ENCODE results near the gene ERBB4. TPM values are rescaled to one million over a fixed set of nuclear protein-coding genes. Genes with fewer than 3 reads are reported as not detected.

Gene ERBB4
- total RNA-seq, 1 donor from 2014 or later, result 10.2 TPM

DNA sequence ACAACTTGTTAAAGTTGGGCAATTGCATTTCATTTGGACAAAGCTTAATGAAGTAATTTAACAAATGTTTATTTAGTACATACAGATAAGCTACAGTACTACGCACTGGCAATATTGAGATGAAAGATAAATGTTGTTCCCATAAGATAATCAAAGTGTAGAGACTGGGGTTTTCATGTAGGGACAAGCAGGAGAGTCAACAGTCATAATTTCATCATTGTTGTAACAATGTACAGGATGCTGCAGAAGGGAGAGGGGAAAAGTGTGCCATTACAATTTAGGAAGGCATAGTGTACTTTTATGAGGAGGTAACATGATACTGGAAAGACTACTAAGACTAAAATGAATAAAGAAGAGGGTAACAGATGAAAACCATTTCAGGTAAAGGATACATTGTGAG is 441.6 kb downstream of the ERBB4 start:
- H3K4me3 Mint-ChIP-seq, result no peak overlapping the region
- DNase-seq (ENCODE audit: low read depth, low spot score), result no peak
- no peaks in the 10 kb centered on the region for H3K27me3 Mint-ChIP-seq (ENCODE audit: low read depth)
- TF ChIP-seq CTCF (conservative IDR thresholded peaks at IDR 0.05), result no peak
- no peak overlapping the region for H3K27ac Mint-ChIP-seq (ENCODE audit: unreplicated experiment)
- H3K4me1 Mint-ChIP-seq, result no peaks in the 10 kb centered on the region
- H3K9me3 Mint-ChIP-seq, result no peaks in the 10 kb centered on the region
- H3K36me3 Mint-ChIP-seq (ENCODE audit: low read depth), result no peaks in the 10 kb centered on the region

DNA sequence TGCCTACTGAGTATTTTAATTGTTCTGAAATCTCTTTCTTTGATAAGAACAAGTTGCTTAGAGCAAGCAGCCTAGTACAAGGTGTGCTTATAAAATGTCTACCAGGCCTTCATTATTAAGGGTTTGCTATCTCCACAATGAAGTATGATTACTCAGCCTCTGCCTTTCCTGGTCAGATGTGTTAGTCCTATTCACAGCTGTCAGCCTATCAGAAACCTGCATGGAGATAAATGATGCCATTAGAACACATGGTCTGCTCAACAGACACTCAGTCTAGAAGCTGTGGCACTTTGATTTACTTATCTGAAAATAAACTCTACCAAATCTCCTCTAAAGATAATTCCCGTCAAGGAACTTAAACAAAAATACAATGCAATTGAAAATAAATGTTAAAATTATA is 448.7 kb downstream of the ERBB4 start:
- no peaks in the 10 kb centered on the region for H3K27me3 Mint-ChIP-seq (ENCODE audit: low read depth)
- no peak overlapping the region for H3K27ac Mint-ChIP-seq (ENCODE audit: unreplicated experiment)
- H3K36me3 Mint-ChIP-seq (ENCODE audit: low read depth), result no peaks in the 10 kb centered on the region
- H3K4me3 Mint-ChIP-seq, result no peak overlapping the region
- DNase-seq (ENCODE audit: low read depth, low spot score), result no peak
- H3K4me1 Mint-ChIP-seq, result no peaks in the 10 kb centered on the region
- no peak for TF ChIP-seq CTCF (conservative IDR thresholded peaks at IDR 0.05)
- H3K9me3 Mint-ChIP-seq, result no peaks in the 10 kb centered on the region

DNA sequence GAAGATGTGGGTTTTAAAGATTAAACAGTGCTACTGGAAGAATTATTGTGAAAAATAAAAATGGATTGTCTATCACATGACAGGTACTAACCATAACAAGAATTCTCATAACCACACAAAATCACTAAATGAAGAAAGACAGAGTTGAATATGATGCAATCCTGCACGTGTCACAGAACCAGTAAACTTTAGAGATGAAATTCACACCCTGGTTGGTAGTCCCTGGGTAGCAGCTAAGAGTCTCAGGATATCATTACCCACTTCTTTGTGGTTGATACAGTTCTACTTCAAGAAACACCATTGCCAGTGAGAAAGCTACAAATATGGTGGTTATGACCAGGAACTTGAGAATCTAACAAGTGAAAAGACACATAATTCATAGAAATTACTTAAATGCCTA is 450.2 kb downstream of the ERBB4 start:
- no peaks in the 10 kb centered on the region for H3K9me3 Mint-ChIP-seq
- no peak overlapping the region for H3K27ac Mint-ChIP-seq (ENCODE audit: unreplicated experiment)
- no peak for TF ChIP-seq CTCF (conservative IDR thresholded peaks at IDR 0.05)
- H3K36me3 Mint-ChIP-seq (ENCODE audit: low read depth), result no peaks in the 10 kb centered on the region
- no peak overlapping the region for H3K4me3 Mint-ChIP-seq
- H3K27me3 Mint-ChIP-seq (ENCODE audit: low read depth), result no peaks in the 10 kb centered on the region
- no peak for DNase-seq (ENCODE audit: low read depth, low spot score)
- no peaks in the 10 kb centered on the region for H3K4me1 Mint-ChIP-seq

GRCh38 chr2:212083492-212083891 is 455.1 kb downstream of the ERBB4 start:
- no peaks in the 10 kb centered on the region for H3K36me3 Mint-ChIP-seq (ENCODE audit: low read depth)
- no peak overlapping the region for H3K27ac Mint-ChIP-seq (ENCODE audit: unreplicated experiment)
- TF ChIP-seq CTCF (conservative IDR thresholded peaks at IDR 0.05), result no peak
- H3K27me3 Mint-ChIP-seq (ENCODE audit: low read depth), result no peaks in the 10 kb centered on the region
- no peak for DNase-seq (ENCODE audit: low read depth, low spot score)
- no peaks in the 10 kb centered on the region for H3K4me1 Mint-ChIP-seq
- no peak overlapping the region for H3K4me3 Mint-ChIP-seq
- H3K9me3 Mint-ChIP-seq, result no peaks in the 10 kb centered on the region

GRCh38 chr2:212078103-212078502 is 460.5 kb downstream of the ERBB4 start:
- Mint-ChIP-seq H3K4me3 (no peak overlapping the region), H3K4me1 (peaks cover 12% of the 10 kb centered on the region), H3K27me3 (ENCODE audit: low read depth) (no peaks in the 10 kb centered on the region), H3K36me3 (ENCODE audit: low read depth) (no peaks in the 10 kb centered on the region), H3K27ac (ENCODE audit: unreplicated experiment) (no peak overlapping the region), H3K9me3 (no peaks in the 10 kb centered on the region)
- DNase-seq (ENCODE audit: low read depth, low spot score), result no peak
- TF ChIP-seq CTCF (conservative IDR thresholded peaks at IDR 0.05), result no peak

DNA sequence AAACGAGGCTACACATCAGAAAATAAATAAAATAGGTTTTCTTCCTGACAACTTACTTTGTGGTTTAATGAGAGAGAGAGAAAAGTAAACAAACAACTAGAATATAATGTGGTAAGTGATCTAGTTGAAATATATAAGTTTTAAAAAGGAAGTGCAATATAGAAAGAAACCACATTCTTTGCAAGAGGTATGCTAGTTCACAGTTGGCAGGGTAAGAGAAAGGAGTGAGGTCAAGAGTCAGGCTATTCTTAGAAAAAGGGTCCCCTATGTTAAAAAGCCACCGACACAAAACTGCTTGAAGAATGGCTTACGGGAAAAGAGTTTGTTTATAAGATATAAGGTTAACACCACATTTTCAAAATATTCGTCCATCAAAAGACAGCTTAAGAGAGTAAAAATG is 462.1 kb downstream of the ERBB4 start:
- Mint-ChIP-seq H3K4me1 (peaks cover 12% of the 10 kb centered on the region), H3K27me3 (ENCODE audit: low read depth) (no peaks in the 10 kb centered on the region)

More for the DNA sequence above, 462.1 kb downstream of the ERBB4 start:
- H3K4me3 Mint-ChIP-seq, result no peak overlapping the region
- TF ChIP-seq CTCF (conservative IDR thresholded peaks at IDR 0.05), result no peak
- H3K36me3 Mint-ChIP-seq (ENCODE audit: low read depth), result no peaks in the 10 kb centered on the region
- no peaks in the 10 kb centered on the region for H3K9me3 Mint-ChIP-seq
- DNase-seq (ENCODE audit: low read depth, low spot score), result no peak
- no peak overlapping the region for H3K27ac Mint-ChIP-seq (ENCODE audit: unreplicated experiment)
